Gastroesophageal sphincter (tissue), 4 donors: ENCODE measurements around the gene GPR17. TPM values are rescaled to one million over a fixed set of nuclear protein-coding genes. Genes with fewer than 3 reads are reported as not detected.

ENCODE experiments used
- ATAC-seq: fragments of 150-250 bp; one replicate; pipeline ENCODE4 v1.9.1; 2016; ENCODE audit warnings: mild to moderate bottlenecking, moderate library complexity
- H3K27ac ChIP-seq, 4 donors: fragments of 200-600 bp; sonication (generic) in 3 of 4; 1 replicate in 3 of 4; 2 replicates in 1 of 4; pipeline ENCODE4 v1.5.1; 2016 to 2019
- H3K27me3 ChIP-seq: fragments of 200-600 bp; sonication (generic); one replicate; pipeline ENCODE4 v1.5.1; 2019
- H3K36me3 ChIP-seq, 2 donors: fragments of 200-600 bp; sonication (generic); one replicate each; pipeline ENCODE4 v1.5.1; 2019; ENCODE audit warnings: control low read depth in 1 of 2
- H3K4me1 ChIP-seq, 3 donors: fragments of 200-600 bp; sonication (generic); 1 replicate in 2 of 3; 2 replicates in 1 of 3; pipeline ENCODE4 v1.5.1; 2016 to 2019; ENCODE audit warnings: control low read depth in 2 of 3
- H3K4me3 ChIP-seq, 2 donors: fragments of 200-600 bp; sonication (generic); one replicate each; pipeline ENCODE4 v1.5.1; 2019; ENCODE audit warnings: mild to moderate bottlenecking in 1 of 2, moderate library complexity in 1 of 2
- H3K9me3 ChIP-seq, 3 donors: fragments of 200-600 bp; sonication (generic); one replicate each; pipeline ENCODE4 v1.5.1; 2017 to 2019; ENCODE audit warnings: control low read depth in 2 of 3
- CTCF ChIP-seq, 4 experiments: fragments of 200-600 bp in 2 of 4; fragments of 450-650 bp in 2 of 4; sonication (generic) in 1 of 4; IDR thresholded peaks; one replicate each; pipeline ENCODE4 v1.5.1; 2017 to 2019; ENCODE audit warnings: antibody characterized with exemption in 4 of 4, mild to moderate bottlenecking in 2 of 4, moderate library complexity in 2 of 4
- EP300 ChIP-seq: sonication (generic); formaldehyde crosslinking; IDR thresholded peaks from one replicate; pipeline ENCODE4 v1.6.1; 2017; ENCODE audit warnings: antibody characterized with exemption, mild to moderate bottlenecking
- POLR2A ChIP-seq, 2 donors: fragments of 450-650 bp; IDR thresholded peaks; one replicate each; pipeline ENCODE4 v1.6.1; 2017; ENCODE audit warnings: antibody characterized with exemption in 2 of 2, mild to moderate bottlenecking in 2 of 2, moderate library complexity in 1 of 2
- POLR2AphosphoS5 ChIP-seq: sonication (generic); formaldehyde crosslinking; IDR thresholded peaks from one replicate; pipeline ENCODE4 v1.6.1; 2017; ENCODE audit warnings: antibody characterized with exemption
- WGBS, 2 donors: methylation state at CpG; one replicate each; pipeline ENCODE4 v1.1.5; 2018; ENCODE audit warnings: low coverage in 1 of 2; 5-methylcytosine and 5-hydroxymethylcytosine counted together
- total RNA-seq, 4 donors: library from RNA; depleted of rRNA; stranded (reverse); fragments of >200 nt; gene quantifications; one replicate each; pipeline ENCODE4 v1.1.0, GENCODE V29; 2016

The GPR17 gene
- total RNA-seq, 4 donors from 2014 or later, result 0.35 TPM; not detected in 3

GRCh38 chr2:127606625-127607398 lies 39.1 kb upstream of the GPR17 start:
- H3K4me3 ChIP-seq, result no peak overlapping the region
- H3K27ac ChIP-seq, result no peak overlapping the region
- WGBS, 2 donors, result 93 to 94% methylated on average over 6 to 8 of the region's 17 CpGs
- H3K4me1 ChIP-seq, result no peaks in the 10 kb centered on the region
- TF ChIP-seq POLR2AphosphoS5, result no peak
- H3K9me3 ChIP-seq, result peaks cover 0 to 12% (median 0%) of the 10 kb centered on the region in 3 donors
- no peak for ATAC-seq
- H3K27me3 ChIP-seq, result no peaks in the 10 kb centered on the region
- H3K36me3 ChIP-seq, result no peaks in the 10 kb centered on the region

- no peak for TF ChIP-seq CTCF (IDR thresholded peaks at IDR 0.05)
- TF ChIP-seq POLR2A (IDR thresholded peaks at IDR 0.05), result no peak
- TF ChIP-seq POLR2AphosphoS5, result no peak
- no peak for TF ChIP-seq EP300
- no CpG with 5 or more reads among the region's 9 CpGs for WGBS, 2 donors
- Histone ChIP-seq H3K4me3 (no peak overlapping the region), H3K27me3 (no peaks in the 10 kb centered on the region), H3K36me3 (no peaks in the 10 kb centered on the region), H3K27ac (no peak overlapping the region), H3K9me3 (peaks cover 0 to 18% (median 0%) of the 10 kb centered on the region in 3 donors), H3K4me1 (no peaks in the 10 kb centered on the region)
- no peak for ATAC-seq
These were observed 38.5 kb upstream of the GPR17 start for GRCh38 chr2:127607399-127607908.

GRCh38 chr2:127608061-127609030 lies 37.6 kb upstream of the GPR17 start:
- H3K4me1 ChIP-seq, result no peaks in the 10 kb centered on the region
- H3K9me3 ChIP-seq, result peaks cover 0 to 27% (median 0%) of the 10 kb centered on the region in 3 donors
- WGBS, 2 donors, result 90 to 100% methylated on average over 1 to 3 of the region's 25 CpGs
- no peak overlapping the region for H3K4me3 ChIP-seq
- TF ChIP-seq EP300 (no peak), POLR2AphosphoS5 (no peak), CTCF (IDR thresholded peaks at IDR 0.05) (no peak), POLR2A (IDR thresholded peaks at IDR 0.05) (no peak)
- no peaks in the 10 kb centered on the region for H3K36me3 ChIP-seq
- no peaks in the 10 kb centered on the region for H3K27me3 ChIP-seq
- H3K27ac ChIP-seq, result no peak overlapping the region
- ATAC-seq, result no peak

- H3K36me3 ChIP-seq, result no peaks in the 10 kb centered on the region
- no peak overlapping the region for H3K27ac ChIP-seq
- H3K9me3 ChIP-seq, result peaks cover 0 to 35% (median 0%) of the 10 kb centered on the region in 3 donors
- WGBS, 2 donors, result 94 to 100% methylated on average over 2 to 10 of the region's 24 CpGs
- TF ChIP-seq EP300 (no peak), CTCF (IDR thresholded peaks at IDR 0.05) (no peak), POLR2A (IDR thresholded peaks at IDR 0.05) (no peak), POLR2AphosphoS5 (no peak)
- H3K4me3 ChIP-seq, result no peak overlapping the region
- H3K27me3 ChIP-seq, result no peaks in the 10 kb centered on the region
- H3K4me1 ChIP-seq, result no peaks in the 10 kb centered on the region
- no peak for ATAC-seq
These were observed 36.8 kb upstream of the GPR17 start for GRCh38 chr2:127609031-127609751.

GRCh38 chr2:127609818-127610217 lies 36.1 kb upstream of the GPR17 start:
- ATAC-seq, result no peak
- Histone ChIP-seq H3K4me1 (no peaks in the 10 kb centered on the region), H3K4me3 (no peak overlapping the region), H3K27me3 (no peaks in the 10 kb centered on the region), H3K27ac (no peak overlapping the region), H3K9me3 (peaks cover 0 to 35% (median 0%) of the 10 kb centered on the region in 3 donors), H3K36me3 (no peaks in the 10 kb centered on the region)
- no peak for TF ChIP-seq EP300
- TF ChIP-seq CTCF (IDR thresholded peaks at IDR 0.05), result no peak
- TF ChIP-seq POLR2AphosphoS5, result no peak
- no peak for TF ChIP-seq POLR2A (IDR thresholded peaks at IDR 0.05)
- 90% methylated on average over 2 of the region's 8 CpGs; no CpG with 5 or more reads in 1 of the 2 donors for WGBS, 2 donors
